HG03342 (cell line): Measurements from ENCODE around the gene LRRC18.

ENCODE experiments used
- ATAC-seq: cut with Tn5 transposase; IDR thresholded peaks from one replicate; pipeline ENCODE4 v1.9.1; 2021; ENCODE audit warnings: mild to moderate bottlenecking, moderate library complexity; ENCODE audit not compliant: unreplicated experiment

The LRRC18 gene

GRCh38 chr10:48884179-48885045 is 55.2 kb downstream of the LRRC18 start:
- ATAC-seq: no peak

GRCh38 chr10:48883701-48884100 is 55.9 kb downstream of the LRRC18 start:
- ATAC-seq: no peak

- ATAC-seq: no peak
These were observed 56.8 kb downstream of the LRRC18 start for GRCh38 chr10:48882881-48883280.

GRCh38 chr10:48881937-48882336 is 57.7 kb downstream of the LRRC18 start:
- no peak for ATAC-seq

- ATAC-seq: no peak
These were observed 59.5 kb downstream of the LRRC18 start for GRCh38 chr10:48880016-48880705.

- no peak for ATAC-seq
These were observed 60.2 kb downstream of the LRRC18 start for GRCh38 chr10:48879451-48879850.

- ATAC-seq: no peak
These were observed 61.5 kb downstream of the LRRC18 start for GRCh38 chr10:48878091-48878490.

GRCh38 chr10:48872234-48872633 is 67.4 kb downstream of the LRRC18 start:
- no peak for ATAC-seq
